IMR-90 (cell line): ENCODE data around the gene PPP2R5E. TPM values are rescaled to one million over a fixed set of nuclear protein-coding genes. Genes with fewer than 3 reads are reported as not detected.

ENCODE experiments used
- ATAC-seq: fragments of 200-7000 bp; cut with Tn5 transposase; 2 replicates; pipeline ENCODE4 v1.9.1; 2020; ENCODE audit warnings: low read depth, mild to moderate bottlenecking, moderate library complexity
- BruUV-seq: library from RNA; stranded (reverse); fragments of 400-500 nt; replicated peaks from 2 replicates; lab custom pipeline; 2021; lab: Mats Ljungman, UMichigan
- CTCF ChIA-PET: fragments of 300-600 bp; formaldehyde crosslinking; extraction: SDS; loops from one replicate; lab custom pipeline; 2021; ENCODE audit warnings: antibody characterized with exemption; lab: Yijun Ruan, JAX
- POLR2A ChIA-PET: fragments of 300-600 bp; sonication (Branson Sonifier 250); formaldehyde crosslinking; loops from one replicate; lab custom pipeline; 2022; ENCODE audit warnings: antibody characterized with exemption; ENCODE audit not compliant: unreplicated experiment; lab: Charles Lee
- DNase-seq: peaks from one replicate; pipeline ENCODE4 v3.0.0; 2013
- H2AFZ ChIP-seq: replicated peaks from 2 replicates; pipeline ENCODE3; 2013; ENCODE audit warnings: low read length, mild to moderate bottlenecking; ENCODE audit not compliant: poor library complexity
- H2AK5ac ChIP-seq: 2 replicates; pipeline ENCODE4 v1.6.1; 2013; ENCODE audit warnings: low read depth, low read length, inconsistent platforms
- H2AK9ac ChIP-seq: replicated peaks from 2 replicates; pipeline ENCODE3; 2013; ENCODE audit warnings: mild to moderate bottlenecking, low read depth, low read length, moderate library complexity; ENCODE audit not compliant: poor library complexity
- H2BK120ac ChIP-seq: 2 replicates; pipeline ENCODE4 v1.6.1; 2013; ENCODE audit warnings: low read depth, low read length, inconsistent platforms
- H2BK15ac ChIP-seq: 3 replicates; pipeline ENCODE4 v1.6.1; 2013; ENCODE audit warnings: low read depth, low read length, inconsistent platforms
- H2BK20ac ChIP-seq: 2 replicates; pipeline ENCODE4 v1.6.1; 2013; ENCODE audit warnings: low read depth, mild to moderate bottlenecking, inconsistent platforms, low read length, moderate library complexity
- H2BK5ac ChIP-seq: 2 replicates; pipeline ENCODE4 v1.6.1; 2013; ENCODE audit warnings: mild to moderate bottlenecking, low read depth, low read length, inconsistent platforms; ENCODE audit not compliant: poor library complexity, severe bottlenecking
- H3K14ac ChIP-seq: replicated peaks from 2 replicates; pipeline ENCODE4 v1.6.1; 2013; ENCODE audit warnings: low read depth, low read length, inconsistent platforms
- H3K18ac ChIP-seq: 2 replicates; pipeline ENCODE4 v1.6.1; 2013; ENCODE audit warnings: low read depth, low read length, control low read depth
- H3K23ac ChIP-seq: 2 replicates; pipeline ENCODE4 v1.6.1; 2013; ENCODE audit warnings: low read depth, low read length, inconsistent platforms
- H3K27ac ChIP-seq: 2 replicates; pipeline ENCODE4 v1.5.1; 2013; ENCODE audit warnings: mild to moderate bottlenecking, control low read depth, low read length; ENCODE audit not compliant: insufficient read depth
- H3K27me3 ChIP-seq: 2 replicates; pipeline ENCODE4 v1.6.1; 2013; ENCODE audit warnings: low read length; ENCODE audit not compliant: control insufficient read depth, insufficient read depth
- H3K36me3 ChIP-seq: 2 replicates; pipeline ENCODE4 v1.6.1; 2013; ENCODE audit warnings: low read length, mixed read lengths; ENCODE audit not compliant: control insufficient read depth, insufficient read depth
- H3K4ac ChIP-seq: 2 replicates; pipeline ENCODE4 v1.6.1; 2013; ENCODE audit warnings: low read depth, low read length, inconsistent platforms
- H3K4me1 ChIP-seq: 2 replicates; pipeline ENCODE4 v1.6.1; 2013; ENCODE audit warnings: low read length, mixed read lengths; ENCODE audit not compliant: control insufficient read depth, insufficient read depth
- H3K4me2 ChIP-seq: 2 replicates; pipeline ENCODE4 v1.6.1; 2013; ENCODE audit warnings: low read depth, mild to moderate bottlenecking, control low read depth, low read length, moderate library complexity
- H3K4me3 ChIP-seq: 2 replicates; pipeline ENCODE4 v1.5.1; 2013; ENCODE audit warnings: low read depth, mild to moderate bottlenecking, control low read depth, low read length, moderate library complexity; ENCODE audit not compliant: insufficient read depth
- H3K56ac ChIP-seq: 2 replicates; pipeline ENCODE4 v1.6.1; 2013; ENCODE audit warnings: low read length, inconsistent platforms; ENCODE audit not compliant: insufficient read depth; ENCODE audit errors: extremely low read depth
- H3K79me1 ChIP-seq, 2 experiments: 2 replicates each; pipeline ENCODE4 v1.6.1; 2013; ENCODE audit warnings: low read length in 2 of 2, inconsistent platforms in 1 of 2, low read depth in 1 of 2
- H3K9ac ChIP-seq: 2 replicates; pipeline ENCODE4 v1.6.1; 2013; ENCODE audit warnings: low read depth, low read length, control low read depth
- H3K9me1 ChIP-seq: 2 replicates; pipeline ENCODE4 v1.6.1; 2013; ENCODE audit warnings: low read length, inconsistent platforms; ENCODE audit not compliant: insufficient read depth
- H3K9me3 ChIP-seq: 2 replicates; pipeline ENCODE4 v1.6.1; 2013; ENCODE audit warnings: low read length; ENCODE audit not compliant: control insufficient read depth, insufficient read depth
- H4K20me1 ChIP-seq: 2 replicates; pipeline ENCODE4 v1.6.1; 2013; ENCODE audit warnings: low read length, inconsistent platforms; ENCODE audit not compliant: insufficient read depth
- H4K5ac ChIP-seq: 2 replicates; pipeline ENCODE4 v1.6.1; 2013; ENCODE audit warnings: mild to moderate bottlenecking, low read depth, low read length, control low read depth
- H4K8ac ChIP-seq, 2 experiments: 2 replicates each; pipeline ENCODE4 v1.6.1; 2013; ENCODE audit warnings: low read depth in 2 of 2, low read length in 2 of 2, control low read depth in 1 of 2, inconsistent platforms in 1 of 2
- H4K91ac ChIP-seq: 2 replicates; pipeline ENCODE4 v1.6.1; 2013; ENCODE audit warnings: low read depth, low read length, inconsistent platforms; ENCODE audit not compliant: insufficient read depth
- CEBPB ChIP-seq: IDR thresholded peaks from 2 replicates; pipeline ENCODE4 v1.6.1; 2012; ENCODE audit warnings: low read depth, low read length, improper control_type of control experiment
- CHD1 ChIP-seq: IDR thresholded peaks from 2 replicates; pipeline ENCODE4 v1.6.1; 2012; ENCODE audit warnings: low read depth, low read length, improper control_type of control experiment
- FOS ChIP-seq: fragments of 150-350 bp; IDR thresholded peaks from 2 replicates; pipeline ENCODE4 v1.6.1; 2016; ENCODE audit warnings: low read depth, low read length
- MAFK ChIP-seq: IDR thresholded peaks from 2 replicates; pipeline ENCODE4 v1.6.1; 2012; ENCODE audit warnings: low read depth, low read length, improper control_type of control experiment
- MAZ ChIP-seq: IDR thresholded peaks from 2 replicates; pipeline ENCODE4 v1.6.1; 2012; ENCODE audit warnings: low read depth, mild to moderate bottlenecking, low read length, improper control_type of control experiment, moderate library complexity, borderline replicate concordance
- MXI1 ChIP-seq: IDR thresholded peaks from 2 replicates; pipeline ENCODE4 v1.6.1; 2012; ENCODE audit warnings: low read depth, mild to moderate bottlenecking, low read length, moderate library complexity, borderline replicate concordance
- NFE2L2 ChIP-seq: fragments of 150-350 bp; IDR thresholded peaks from 2 replicates; pipeline ENCODE4 v1.6.1; 2016; ENCODE audit warnings: low read depth, mild to moderate bottlenecking, low read length
- POLR2A ChIP-seq: IDR thresholded peaks from 2 replicates; pipeline ENCODE4 v1.6.1; 2012; ENCODE audit warnings: mild to moderate bottlenecking, low read depth, low read length
- RAD21 ChIP-seq: IDR thresholded peaks from 2 replicates; pipeline ENCODE4 v1.6.1; 2012; ENCODE audit warnings: low read length, improper control_type of control experiment
- RCOR1 ChIP-seq: IDR thresholded peaks from 2 replicates; pipeline ENCODE4 v1.6.1; 2012; ENCODE audit warnings: mild to moderate bottlenecking, low read length, improper control_type of control experiment; ENCODE audit not compliant: insufficient replicate concordance
- RFX5 ChIP-seq: IDR thresholded peaks from 2 replicates; pipeline ENCODE4 v1.8.0; 2012; ENCODE audit warnings: low read depth, mild to moderate bottlenecking, low read length, moderate library complexity
- SMC3 ChIP-seq: fragments of 150-350 bp; IDR thresholded peaks from 2 replicates; pipeline ENCODE4 v1.6.1; 2016; ENCODE audit warnings: low read depth, mild to moderate bottlenecking, antibody characterized with exemption, low read length, moderate library complexity
- USF2 ChIP-seq: fragments of 150-350 bp; IDR thresholded peaks from 2 replicates; pipeline ENCODE4 v1.6.1; 2017; ENCODE audit warnings: mild to moderate bottlenecking, antibody characterized with exemption, low read length, low read depth
- whole genome bisulfite sequencing, 2 experiments: methylation state at CpG; one replicate each; pipeline versions ENCODE4 v1.1.5 to v1.1.7; 2013; ENCODE audit warnings: missing lambda C conversion rate in 2 of 2; ENCODE audit not compliant: insufficient read length in 1 of 2; ENCODE audit errors: extremely low coverage in 2 of 2; 5-methylcytosine and 5-hydroxymethylcytosine counted together
- dilution Hi-C: fragments of 300-500 bp; cut with HindIII; formaldehyde crosslinking; loops from one replicate; pipeline ENCODE4 v1.14.3; 2018; ENCODE audit warnings: low sequenced_read_pairs; ENCODE audit not compliant: unreplicated experiment
- in situ Hi-C: fragments of 300-500 bp; cut with MboI; formaldehyde crosslinking; loops from 3 replicates; pipeline ENCODE4 v1.14.3; 2019; ENCODE audit warnings: low sequenced_read_pairs, inconsistent platforms, mixed read lengths
- intact Hi-C: fragments of 100-400 bp; cut with micrococcal nuclease; formaldehyde crosslinking; loops from 2 replicates; pipeline ENCODE4 v1.10.0; 2022
- polyA plus RNA-seq, 3 experiments: library from polyadenylated mRNA; depleted of rRNA; stranded (reverse); fragments of >200 nt; gene quantifications; 2 replicates each; pipeline ENCODE4 v1.2.3, GENCODE V29; 2012; ENCODE audit warnings: low replicate concordance in 1 of 3
- total RNA-seq: library from RNA; depleted of rRNA; stranded (reverse); fragments of >200 nt; gene quantifications from 2 replicates; pipeline ENCODE4 v1.2.3, GENCODE V29; 2012
- TF ChIP-seq, protein P1 (sequence below): fragments of 150-350 bp; IDR thresholded peaks from 2 replicates; pipeline ENCODE4 v1.6.1; 2016; ENCODE audit warnings: low read depth, mild to moderate bottlenecking, low read length, moderate library complexity, borderline replicate concordance
- TF ChIP-seq, protein P2 (sequence below): conservative IDR thresholded peaks from 2 replicates; pipeline ENCODE4 v1.5.1; 2012; ENCODE audit warnings: mild to moderate bottlenecking, low read depth, low read length, improper control_type of control experiment

PPP2R5E gene
- total and polyA plus RNA-seq, 2 of the 4 experiments (the other 2 are of a cell fraction): 9.7 to 12.2 TPM

DNA sequence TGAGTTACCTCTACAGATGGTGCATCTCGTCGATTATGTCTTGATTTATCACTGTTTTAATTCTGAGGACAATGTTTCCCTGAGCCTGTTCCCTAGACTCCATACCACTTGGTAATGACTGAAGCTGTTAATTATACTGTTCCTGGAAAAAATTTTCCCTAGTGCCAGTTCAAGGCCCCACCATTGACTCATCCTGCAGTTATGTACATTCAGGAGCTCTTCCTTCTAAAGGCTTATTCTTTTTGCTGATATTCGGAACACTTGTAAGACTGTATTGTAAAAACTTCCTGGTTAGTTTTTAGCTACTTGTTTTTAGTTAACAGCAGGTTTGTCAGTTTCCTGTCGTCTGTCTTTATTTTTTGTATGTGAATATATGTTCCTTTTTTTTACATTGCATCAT lies 30.4 kb upstream of the PPP2R5E start:
- ChIA-PET CTCF (no interaction called here), POLR2A (no interaction called here)
- no peak overlapping the region for H2AK9ac ChIP-seq
- H3K4me2 ChIP-seq: no peak overlapping the region
- no peak overlapping the region for H2AFZ ChIP-seq
- DNase-seq: peak; percentile 35
- no peaks in the 10 kb centered on the region; the same call in 1 of the 2 replicates for H3K9me3 ChIP-seq
- peaks cover 3% of the 10 kb centered on the region for H3K27me3 ChIP-seq
- peak; percentile 60 for ATAC-seq
- no peak overlapping the region for H3K14ac ChIP-seq
- no peaks in the 10 kb centered on the region for H3K9me1 ChIP-seq
- H3K23ac ChIP-seq: no peak overlapping the region
- no TSS peak for BruUV-seq
- H2BK20ac ChIP-seq: no peak overlapping the region
- H3K27ac ChIP-seq: no peak overlapping the region
- no peak overlapping the region for H3K9ac ChIP-seq
- no peaks in the 10 kb centered on the region for H4K20me1 ChIP-seq
- dilution Hi-C loops (no loop called here), intact Hi-C loops (no loop called here), in situ Hi-C loops (loop anchor here (25.0 kb wide), 1 partner anchor 1411 kb away; no protein-coding TSS in a partner anchor)
- no peak overlapping the region for H3K56ac ChIP-seq
- no peak for TF ChIP-seq NFE2L2
- TF ChIP-seq CEBPB: no peak
- TF ChIP-seq MXI1: no peak
- no peak for TF ChIP-seq MAFK
- no peak for TF ChIP-seq MAZ
- no peak for TF ChIP-seq RFX5
- TF ChIP-seq FOS: no peak
- no peak for TF ChIP-seq SMC3
- TF ChIP-seq, protein P1, sequence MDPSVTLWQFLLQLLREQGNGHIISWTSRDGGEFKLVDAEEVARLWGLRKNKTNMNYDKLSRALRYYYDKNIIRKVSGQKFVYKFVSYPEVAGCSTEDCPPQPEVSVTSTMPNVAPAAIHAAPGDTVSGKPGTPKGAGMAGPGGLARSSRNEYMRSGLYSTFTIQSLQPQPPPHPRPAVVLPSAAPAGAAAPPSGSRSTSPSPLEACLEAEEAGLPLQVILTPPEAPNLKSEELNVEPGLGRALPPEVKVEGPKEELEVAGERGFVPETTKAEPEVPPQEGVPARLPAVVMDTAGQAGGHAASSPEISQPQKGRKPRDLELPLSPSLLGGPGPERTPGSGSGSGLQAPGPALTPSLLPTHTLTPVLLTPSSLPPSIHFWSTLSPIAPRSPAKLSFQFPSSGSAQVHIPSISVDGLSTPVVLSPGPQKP: no peak
- TF ChIP-seq RCOR1: no peak
- TF ChIP-seq CHD1: no peak
- TF ChIP-seq, protein P2, sequence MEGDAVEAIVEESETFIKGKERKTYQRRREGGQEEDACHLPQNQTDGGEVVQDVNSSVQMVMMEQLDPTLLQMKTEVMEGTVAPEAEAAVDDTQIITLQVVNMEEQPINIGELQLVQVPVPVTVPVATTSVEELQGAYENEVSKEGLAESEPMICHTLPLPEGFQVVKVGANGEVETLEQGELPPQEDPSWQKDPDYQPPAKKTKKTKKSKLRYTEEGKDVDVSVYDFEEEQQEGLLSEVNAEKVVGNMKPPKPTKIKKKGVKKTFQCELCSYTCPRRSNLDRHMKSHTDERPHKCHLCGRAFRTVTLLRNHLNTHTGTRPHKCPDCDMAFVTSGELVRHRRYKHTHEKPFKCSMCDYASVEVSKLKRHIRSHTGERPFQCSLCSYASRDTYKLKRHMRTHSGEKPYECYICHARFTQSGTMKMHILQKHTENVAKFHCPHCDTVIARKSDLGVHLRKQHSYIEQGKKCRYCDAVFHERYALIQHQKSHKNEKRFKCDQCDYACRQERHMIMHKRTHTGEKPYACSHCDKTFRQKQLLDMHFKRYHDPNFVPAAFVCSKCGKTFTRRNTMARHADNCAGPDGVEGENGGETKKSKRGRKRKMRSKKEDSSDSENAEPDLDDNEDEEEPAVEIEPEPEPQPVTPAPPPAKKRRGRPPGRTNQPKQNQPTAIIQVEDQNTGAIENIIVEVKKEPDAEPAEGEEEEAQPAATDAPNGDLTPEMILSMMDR: no peak
- TF ChIP-seq RAD21: no peak
- TF ChIP-seq USF2: no peak
- no peak for TF ChIP-seq POLR2A
- no CpG with 5 or more reads among the region's 4 CpGs for WGBS, 2 experiments
- H4K91ac ChIP-seq: no peak overlapping the region
- H3K4me3 ChIP-seq: no peak overlapping the region
- no peaks in the 10 kb centered on the region for H3K79me1 ChIP-seq
- no peak overlapping the region for H3K4ac ChIP-seq
- H3K4me1 ChIP-seq: no peaks in the 10 kb centered on the region
- H2BK5ac ChIP-seq: no peak overlapping the region
- no peak overlapping the region for H4K5ac ChIP-seq
- no peak overlapping the region for H2AK5ac ChIP-seq
- H3K36me3 ChIP-seq: no peaks in the 10 kb centered on the region
- H2BK15ac ChIP-seq: no peak overlapping the region
- H3K18ac ChIP-seq: no peak overlapping the region
- no peak overlapping the region for H4K8ac ChIP-seq
- H2BK120ac ChIP-seq: no peak overlapping the region
